ENCODE results near the gene PRKCE. TPM values are rescaled to one million over a fixed set of nuclear protein-coding genes. Genes with fewer than 3 reads are reported as not detected.

Gene PRKCE
- total RNA-seq, 1 donor from 2014 or later, result 24.2 TPM

DNA sequence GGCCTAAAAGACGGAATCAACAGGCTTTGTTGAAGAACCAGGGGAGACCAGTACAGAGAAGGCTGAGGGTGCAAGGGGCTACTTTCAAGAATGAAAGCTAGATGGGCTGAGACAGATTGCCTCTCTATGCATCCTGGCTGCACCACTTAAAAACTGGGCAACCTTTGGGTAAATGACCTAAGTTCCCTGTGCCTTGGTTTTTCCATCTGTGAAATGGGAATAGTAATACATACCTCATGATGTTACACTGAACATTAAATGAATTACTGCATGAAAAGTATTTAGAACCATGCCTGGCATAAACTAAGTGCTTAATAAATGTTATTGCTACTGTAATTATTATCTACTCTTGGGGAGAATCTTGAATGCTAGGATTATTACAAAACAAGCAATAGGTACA is 106.5 kb downstream of the PRKCE start:
- Mint-ChIP-seq H3K36me3 (ENCODE audit: low read depth, unreplicated experiment) (no peaks in the 10 kb centered on the region), H3K27me3 (ENCODE audit: unreplicated experiment) (peaks cover 3% of the 10 kb centered on the region), H3K4me3 (ENCODE audit: unreplicated experiment) (no peak overlapping the region), H3K9me3 (ENCODE audit: unreplicated experiment) (no peaks in the 10 kb centered on the region), H3K27ac (ENCODE audit: unreplicated experiment) (no peak overlapping the region), H3K4me1 (ENCODE audit: unreplicated experiment) (peaks cover 28% of the 10 kb centered on the region)
- DNase-seq (ENCODE audit: low spot score), result no peak
- TF ChIP-seq, protein P1, sequence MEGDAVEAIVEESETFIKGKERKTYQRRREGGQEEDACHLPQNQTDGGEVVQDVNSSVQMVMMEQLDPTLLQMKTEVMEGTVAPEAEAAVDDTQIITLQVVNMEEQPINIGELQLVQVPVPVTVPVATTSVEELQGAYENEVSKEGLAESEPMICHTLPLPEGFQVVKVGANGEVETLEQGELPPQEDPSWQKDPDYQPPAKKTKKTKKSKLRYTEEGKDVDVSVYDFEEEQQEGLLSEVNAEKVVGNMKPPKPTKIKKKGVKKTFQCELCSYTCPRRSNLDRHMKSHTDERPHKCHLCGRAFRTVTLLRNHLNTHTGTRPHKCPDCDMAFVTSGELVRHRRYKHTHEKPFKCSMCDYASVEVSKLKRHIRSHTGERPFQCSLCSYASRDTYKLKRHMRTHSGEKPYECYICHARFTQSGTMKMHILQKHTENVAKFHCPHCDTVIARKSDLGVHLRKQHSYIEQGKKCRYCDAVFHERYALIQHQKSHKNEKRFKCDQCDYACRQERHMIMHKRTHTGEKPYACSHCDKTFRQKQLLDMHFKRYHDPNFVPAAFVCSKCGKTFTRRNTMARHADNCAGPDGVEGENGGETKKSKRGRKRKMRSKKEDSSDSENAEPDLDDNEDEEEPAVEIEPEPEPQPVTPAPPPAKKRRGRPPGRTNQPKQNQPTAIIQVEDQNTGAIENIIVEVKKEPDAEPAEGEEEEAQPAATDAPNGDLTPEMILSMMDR (IDR thresholded peaks at IDR 0.05; ENCODE audit: unreplicated experiment), result no peak

DNA sequence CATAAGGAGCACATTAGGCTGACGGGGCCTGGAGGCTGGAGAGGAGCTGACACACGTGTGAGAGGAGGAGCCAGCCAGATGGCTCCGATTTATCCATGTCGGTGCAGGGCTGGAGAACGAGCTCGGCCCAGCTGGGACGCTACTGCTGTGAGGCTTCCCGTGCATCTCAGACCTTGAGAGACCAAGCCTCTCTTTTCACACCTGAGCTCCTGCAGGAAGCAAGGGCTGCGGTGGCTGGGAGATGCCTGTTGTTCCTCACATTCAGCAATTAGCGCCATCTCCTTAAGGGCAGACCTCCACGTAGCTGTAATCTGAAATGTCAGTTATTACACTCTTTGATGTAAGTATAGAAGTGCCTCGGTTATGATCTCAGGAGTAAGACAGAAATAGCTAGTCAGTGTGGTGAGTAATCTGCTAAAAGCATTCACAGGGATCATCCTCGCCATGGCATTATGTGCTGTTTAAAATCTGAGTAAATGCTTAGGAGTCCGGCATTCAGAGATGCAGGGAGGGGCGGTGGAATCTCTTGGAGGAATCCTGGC is 107.9 kb downstream of the PRKCE start:
- TF ChIP-seq, protein P1 (IDR thresholded peaks at IDR 0.05; ENCODE audit: unreplicated experiment), result no peak
- H3K36me3 Mint-ChIP-seq (ENCODE audit: low read depth, unreplicated experiment), result no peaks in the 10 kb centered on the region
- H3K9me3 Mint-ChIP-seq (ENCODE audit: unreplicated experiment), result no peaks in the 10 kb centered on the region
- no peak overlapping the region for H3K27ac Mint-ChIP-seq (ENCODE audit: unreplicated experiment)
- peaks cover 28% of the 10 kb centered on the region for H3K4me1 Mint-ChIP-seq (ENCODE audit: unreplicated experiment)
- DNase-seq (ENCODE audit: low spot score), result no peak
- peak overlapping the region; percentile 10 for H3K4me3 Mint-ChIP-seq (ENCODE audit: unreplicated experiment)
- H3K27me3 Mint-ChIP-seq (ENCODE audit: unreplicated experiment), result peaks cover 3% of the 10 kb centered on the region

DNA sequence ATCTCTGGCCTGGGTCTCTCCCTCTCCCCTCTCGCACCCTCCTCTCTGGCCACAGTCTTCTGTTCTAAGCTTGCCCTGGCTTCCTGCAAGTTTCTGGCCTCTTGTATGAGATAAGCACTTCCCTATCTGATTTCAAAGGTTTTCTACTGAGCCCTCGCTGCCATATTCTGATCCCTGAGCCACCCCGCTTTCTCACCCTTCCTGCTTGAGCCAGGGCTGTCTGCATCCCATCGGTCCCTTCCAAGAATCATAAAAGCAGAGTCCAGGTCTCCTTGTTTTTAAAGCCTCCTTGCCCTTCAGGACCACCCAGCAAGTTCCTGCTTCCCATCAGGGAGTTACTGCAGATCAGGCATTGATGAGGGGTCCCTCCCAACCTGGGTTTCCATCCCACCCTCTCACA is 110.2 kb downstream of the PRKCE start:
- DNase-seq (ENCODE audit: low spot score), result no peak
- peaks cover 21% of the 10 kb centered on the region for H3K4me1 Mint-ChIP-seq (ENCODE audit: unreplicated experiment)
- H3K27me3 Mint-ChIP-seq (ENCODE audit: unreplicated experiment), result peaks cover 4% of the 10 kb centered on the region
- H3K9me3 Mint-ChIP-seq (ENCODE audit: unreplicated experiment), result no peaks in the 10 kb centered on the region
- H3K27ac Mint-ChIP-seq (ENCODE audit: unreplicated experiment), result no peak overlapping the region
- no peaks in the 10 kb centered on the region for H3K36me3 Mint-ChIP-seq (ENCODE audit: low read depth, unreplicated experiment)
- TF ChIP-seq, protein P1 (IDR thresholded peaks at IDR 0.05; ENCODE audit: unreplicated experiment), result no peak
- no peak overlapping the region for H3K4me3 Mint-ChIP-seq (ENCODE audit: unreplicated experiment)

DNA sequence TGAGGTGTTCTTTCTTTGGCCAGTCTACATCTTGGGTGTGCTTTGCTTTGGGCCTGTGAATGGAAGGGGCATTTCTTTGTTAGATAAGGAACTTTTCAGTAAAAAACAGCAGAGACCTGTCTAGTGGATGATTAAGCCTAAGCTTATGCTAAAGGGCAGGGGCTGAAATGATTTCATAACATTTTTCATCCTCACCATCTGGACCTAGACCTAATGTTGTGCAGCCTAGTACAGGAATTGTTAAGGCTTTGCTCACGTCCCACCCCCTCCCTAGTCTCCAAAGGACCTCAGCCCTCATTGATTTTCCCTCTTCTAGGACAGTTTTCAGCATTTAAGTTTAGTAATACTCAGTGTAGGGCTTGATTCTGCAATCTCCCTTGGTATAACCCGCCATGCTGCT is 111.8 kb downstream of the PRKCE start:
- Mint-ChIP-seq H3K27me3 (ENCODE audit: unreplicated experiment) (peaks cover 4% of the 10 kb centered on the region), H3K36me3 (ENCODE audit: low read depth, unreplicated experiment) (no peaks in the 10 kb centered on the region)
- DNase-seq (ENCODE audit: low spot score), result no peak

DNA sequence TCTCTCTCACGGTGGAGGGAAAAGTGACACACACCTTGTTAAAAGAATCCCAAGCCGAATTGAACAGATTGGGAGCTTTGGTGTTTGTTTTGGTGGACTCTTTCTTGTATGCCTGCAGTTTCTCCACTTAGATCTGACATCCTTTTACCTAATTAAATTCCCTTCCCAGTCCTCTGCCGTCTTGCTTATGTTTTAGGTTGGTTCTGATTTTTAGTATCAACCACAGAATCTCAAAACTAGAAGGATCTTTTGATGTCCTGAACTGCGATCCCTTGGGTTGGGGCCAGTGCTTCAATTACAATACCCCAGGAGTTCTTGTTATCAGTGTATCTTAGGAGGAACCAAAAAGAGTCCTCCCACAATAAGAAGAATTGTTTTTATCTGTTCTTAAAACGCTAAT is 112.3 kb downstream of the PRKCE start:
- H3K27ac Mint-ChIP-seq (ENCODE audit: unreplicated experiment), result peak overlapping the region; percentile 61
- H3K4me3 Mint-ChIP-seq (ENCODE audit: unreplicated experiment), result peak overlapping the region; percentile 42
- no peaks in the 10 kb centered on the region for H3K9me3 Mint-ChIP-seq (ENCODE audit: unreplicated experiment)
- DNase-seq (ENCODE audit: low spot score), result no peak
- H3K36me3 Mint-ChIP-seq (ENCODE audit: low read depth, unreplicated experiment), result no peaks in the 10 kb centered on the region
- peaks cover 3% of the 10 kb centered on the region for H3K27me3 Mint-ChIP-seq (ENCODE audit: unreplicated experiment)
- H3K4me1 Mint-ChIP-seq (ENCODE audit: unreplicated experiment), result peaks cover 21% of the 10 kb centered on the region
- TF ChIP-seq, protein P1 (IDR thresholded peaks at IDR 0.05; ENCODE audit: unreplicated experiment), result no peak

More for the DNA sequence above, 111.8 kb downstream of the PRKCE start:
- Mint-ChIP-seq H3K4me1 (ENCODE audit: unreplicated experiment) (peaks cover 19% of the 10 kb centered on the region), H3K9me3 (ENCODE audit: unreplicated experiment) (no peaks in the 10 kb centered on the region), H3K27ac (ENCODE audit: unreplicated experiment) (no peak overlapping the region), H3K4me3 (ENCODE audit: unreplicated experiment) (no peak overlapping the region)
- TF ChIP-seq, protein P1 (IDR thresholded peaks at IDR 0.05; ENCODE audit: unreplicated experiment), result no peak

Data from endothelial cell (in vitro differentiated cells).